COLO829 (cell line): ENCODE data around the gene CD226.
"Not testable (repeated sequence)": the region's sequence is repeated elsewhere in the genome, so short reads cannot be mapped to it uniquely, and the experiment has no call there.

Experiments used
- DNase-seq: peaks from one replicate; pipeline ENCODE4 v3.0.0; 2012; ENCODE audit warnings: low spot score

CD226 gene

GRCh38 chr18:69947361-69948133 lies at the start of gene CD226:
TSS of gene CD226 (minus strand) at chr18:69947873. CDS start at chr18:69947406, 467 bp downstream.
- no peak for DNase-seq

- DNase-seq: no peak
Observed at GRCh38 chr18:69996951-69997798, 49.5 kb upstream of the CD226 start.

GRCh38 chr18:69996417-69996816 lies 48.7 kb upstream of the CD226 start:
- no peak for DNase-seq

GRCh38 chr18:69995774-69996173 lies 48.1 kb upstream of the CD226 start:
- DNase-seq: no peak

- no peak for DNase-seq
Observed at GRCh38 chr18:69992776-69993175, 45.1 kb upstream of the CD226 start.

- no peak for DNase-seq
Observed at GRCh38 chr18:69987870-69988269, 40.2 kb upstream of the CD226 start.

- DNase-seq: no peak
Observed at GRCh38 chr18:69985239-69985638, 37.6 kb upstream of the CD226 start.

GRCh38 chr18:69982417-69982816 lies 34.7 kb upstream of the CD226 start:
- no peak for DNase-seq

GRCh38 chr18:69981948-69982347 lies 34.3 kb upstream of the CD226 start:
- no peak for DNase-seq

GRCh38 chr18:69980982-69981804 lies 33.5 kb upstream of the CD226 start:
- DNase-seq: no peak

- no peak for DNase-seq
Observed at GRCh38 chr18:69980509-69980908, 32.8 kb upstream of the CD226 start.

- DNase-seq: no peak
Observed at GRCh38 chr18:69978732-69979715, 31.4 kb upstream of the CD226 start.

- not testable (repeated sequence) for DNase-seq
Observed at GRCh38 chr18:69975294-69975693, 27.6 kb upstream of the CD226 start.

- DNase-seq: no peak
Observed at GRCh38 chr18:69974365-69974764, 26.7 kb upstream of the CD226 start.

- no peak for DNase-seq
Observed at GRCh38 chr18:69969491-69969890, 21.8 kb upstream of the CD226 start.

- DNase-seq: no peak
Observed at GRCh38 chr18:69968039-69968438, 20.4 kb upstream of the CD226 start.

- no peak for DNase-seq
Observed at GRCh38 chr18:69963196-69963595, 15.5 kb upstream of the CD226 start.

GRCh38 chr18:69961718-69962117 lies 14.0 kb upstream of the CD226 start:
- DNase-seq: no peak

- DNase-seq: no peak
Observed at GRCh38 chr18:69958422-69958821, 10.7 kb upstream of the CD226 start.

GRCh38 chr18:69957747-69958146 lies 10.1 kb upstream of the CD226 start:
- DNase-seq: no peak
